ENCODE data around the gene THOP1.

THOP1 gene

GRCh38 chr19:2762783-2763496 is 22.4 kb upstream of the THOP1 start:
- DNase-seq: no peak

- DNase-seq: no peak
Observed at GRCh38 chr19:2763687-2764086, 21.6 kb upstream of the THOP1 start.

DNA sequence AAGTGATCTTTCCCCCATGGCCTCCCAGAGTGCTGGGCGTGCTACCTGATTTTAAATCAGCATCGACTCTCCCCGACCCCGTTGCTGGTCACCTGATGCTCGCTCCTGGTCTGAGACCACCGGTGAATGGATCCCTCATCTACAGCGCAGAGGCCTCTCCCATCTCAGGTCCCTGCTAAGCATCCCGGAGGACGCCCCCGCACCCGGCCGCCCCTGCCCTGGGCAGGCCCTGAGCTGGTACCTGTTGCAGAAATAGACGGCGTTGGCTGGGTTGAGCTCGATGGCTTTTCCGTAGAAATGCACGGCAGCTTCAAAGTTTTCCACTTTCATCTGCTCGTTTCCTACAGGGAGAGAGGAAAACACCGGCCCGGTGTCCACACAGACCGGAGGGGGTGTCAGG is 20.4 kb upstream of the THOP1 start:
- DNase-seq: no peak

DNA sequence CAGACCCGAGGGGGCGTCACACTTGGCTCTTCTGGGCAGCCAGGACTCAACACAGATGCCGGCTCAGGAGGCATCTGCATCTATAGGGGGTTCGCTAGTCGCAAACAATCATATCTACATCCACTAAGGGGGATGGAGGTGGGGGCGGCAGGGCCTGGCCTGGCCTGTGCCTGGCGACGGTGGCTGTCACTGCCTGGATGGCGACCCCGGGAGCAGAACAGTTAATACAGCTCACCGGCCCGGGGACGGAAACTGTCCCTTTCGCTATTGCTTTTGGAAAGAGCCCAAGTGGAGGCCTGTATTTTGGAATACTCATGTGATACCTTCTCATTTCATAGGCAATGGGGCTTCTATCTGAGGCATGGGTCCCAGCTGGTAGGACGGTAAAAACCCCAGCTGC is 19.9 kb upstream of the THOP1 start:
- DNase-seq: no peak

- no peak for DNase-seq
Observed at GRCh38 chr19:2766594-2767372, 18.5 kb upstream of the THOP1 start.

DNA sequence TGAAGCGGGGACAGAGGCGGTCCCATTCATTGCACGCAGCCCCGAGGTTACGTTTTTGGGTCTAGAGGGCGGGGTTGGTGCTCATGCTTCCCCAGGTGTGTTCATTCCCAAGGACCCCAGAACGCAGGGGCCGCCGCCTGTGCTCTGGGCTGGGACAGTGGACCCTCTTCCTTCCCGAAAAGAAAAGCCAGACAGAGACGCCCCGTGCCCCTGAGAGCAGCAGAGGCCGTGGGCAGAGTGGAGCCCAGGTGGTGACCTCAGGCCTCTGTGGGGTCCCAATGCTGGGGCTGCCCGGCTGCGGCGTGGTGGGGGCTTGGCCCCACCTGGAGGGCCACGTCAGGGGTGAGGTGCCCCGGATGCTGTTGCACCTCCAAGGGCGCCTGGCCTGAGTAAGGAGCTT is 17.6 kb upstream of the THOP1 start:
- DNase-seq: no peak

GRCh38 chr19:2768365-2769132 is 16.8 kb upstream of the THOP1 start:
- DNase-seq: no peak

DNA sequence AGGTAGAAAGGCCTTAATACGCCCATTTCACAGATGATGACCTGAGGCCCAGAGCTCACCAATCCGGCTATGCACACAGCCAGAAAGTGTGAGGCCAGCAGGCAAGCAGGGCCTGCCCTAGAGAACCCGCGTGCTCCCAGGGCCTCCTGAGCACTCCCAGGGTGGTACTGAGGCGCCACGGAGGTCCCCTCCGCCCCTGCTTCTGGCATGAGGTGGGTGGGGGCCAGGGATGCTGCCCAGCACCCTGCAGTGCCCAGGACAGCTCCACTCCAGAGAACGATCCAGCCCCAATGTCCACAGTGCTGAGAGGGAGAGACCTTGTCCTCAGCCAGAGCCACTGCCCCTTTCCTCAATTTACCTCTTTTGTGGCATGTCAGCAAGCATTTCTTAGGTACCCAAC is 16.1 kb upstream of the THOP1 start:
- no peak for DNase-seq

DNA sequence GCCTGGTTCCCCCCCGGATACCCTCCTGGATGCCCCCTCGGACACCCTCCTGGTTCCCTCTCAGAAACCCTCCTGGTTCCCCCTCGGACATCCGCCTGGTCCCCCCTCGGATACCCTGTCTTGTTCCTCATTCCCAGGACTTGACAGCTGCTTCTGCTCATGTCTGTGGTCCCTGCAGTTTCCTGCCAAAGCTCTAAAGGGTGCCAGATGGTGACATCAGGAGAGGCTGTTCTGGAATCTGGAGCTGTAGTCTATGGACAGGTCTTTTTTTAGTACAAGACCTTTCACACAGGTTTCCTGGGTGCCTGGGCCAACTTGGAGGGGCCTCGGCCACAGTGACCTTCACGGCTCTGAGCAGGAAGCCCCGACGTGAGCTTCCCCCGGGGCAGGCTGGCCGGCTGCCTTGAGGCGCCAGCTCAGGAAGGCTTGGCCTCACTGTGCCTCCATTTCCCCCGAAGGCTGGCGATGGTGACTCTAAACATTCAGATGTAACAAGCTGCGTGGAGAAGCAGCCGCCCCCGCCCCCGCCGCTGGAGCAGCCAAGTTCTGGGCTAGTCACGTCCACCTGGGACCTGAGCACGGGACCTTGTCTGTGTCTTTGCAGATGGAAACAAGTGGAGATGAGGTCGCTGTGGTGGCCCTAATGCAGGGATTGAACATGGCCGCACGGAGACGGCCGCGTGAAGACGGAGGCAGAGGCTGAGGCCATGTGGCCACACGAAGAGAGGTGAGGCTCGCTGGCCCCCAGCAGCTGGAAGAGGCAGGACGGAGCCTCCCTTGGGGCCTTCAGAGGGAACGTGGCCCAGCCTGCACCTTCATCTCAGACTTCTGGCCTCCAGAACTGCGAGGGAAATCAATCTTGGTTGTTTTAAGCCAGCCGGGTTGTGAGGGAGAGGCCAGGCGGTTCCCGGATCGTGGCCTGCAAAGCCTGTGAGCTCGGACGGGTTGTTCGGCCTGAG is 15.0 kb upstream of the THOP1 start:
- DNase-seq: no peak

- no peak for DNase-seq
Observed at GRCh38 chr19:2771786-2772674, 13.3 kb upstream of the THOP1 start.

DNA sequence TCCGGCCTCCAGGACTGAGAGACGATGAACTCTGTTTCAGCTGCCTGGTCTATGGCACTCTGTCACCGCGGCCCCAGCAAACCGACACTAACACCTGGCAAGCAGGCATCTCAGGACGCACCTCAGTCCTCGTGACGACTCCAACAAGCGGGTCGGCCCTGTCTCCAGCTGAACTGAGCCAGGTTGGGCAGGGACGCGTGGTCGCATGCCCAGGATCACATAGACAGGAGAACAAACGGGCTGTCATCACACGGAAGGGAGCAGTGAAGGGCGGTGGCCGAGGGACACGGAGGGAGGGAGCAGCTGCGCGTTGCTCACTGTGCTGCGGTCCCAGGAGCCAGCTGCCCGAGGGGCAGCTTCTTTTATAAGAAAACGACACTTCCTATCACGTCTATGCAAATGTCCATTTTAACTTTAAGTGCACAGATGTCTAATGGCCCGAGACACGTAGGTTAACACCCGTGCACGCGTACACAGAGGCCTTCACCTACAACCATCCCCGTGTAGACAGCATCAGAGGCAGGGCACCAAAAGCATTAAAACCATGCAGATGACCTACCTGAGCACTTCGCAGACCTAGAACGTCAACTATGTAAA is 11.1 kb upstream of the THOP1 start:
- DNase-seq: no peak

GRCh38 chr19:2774953-2775555 is 10.2 kb upstream of the THOP1 start:
- DNase-seq: no peak

DNA sequence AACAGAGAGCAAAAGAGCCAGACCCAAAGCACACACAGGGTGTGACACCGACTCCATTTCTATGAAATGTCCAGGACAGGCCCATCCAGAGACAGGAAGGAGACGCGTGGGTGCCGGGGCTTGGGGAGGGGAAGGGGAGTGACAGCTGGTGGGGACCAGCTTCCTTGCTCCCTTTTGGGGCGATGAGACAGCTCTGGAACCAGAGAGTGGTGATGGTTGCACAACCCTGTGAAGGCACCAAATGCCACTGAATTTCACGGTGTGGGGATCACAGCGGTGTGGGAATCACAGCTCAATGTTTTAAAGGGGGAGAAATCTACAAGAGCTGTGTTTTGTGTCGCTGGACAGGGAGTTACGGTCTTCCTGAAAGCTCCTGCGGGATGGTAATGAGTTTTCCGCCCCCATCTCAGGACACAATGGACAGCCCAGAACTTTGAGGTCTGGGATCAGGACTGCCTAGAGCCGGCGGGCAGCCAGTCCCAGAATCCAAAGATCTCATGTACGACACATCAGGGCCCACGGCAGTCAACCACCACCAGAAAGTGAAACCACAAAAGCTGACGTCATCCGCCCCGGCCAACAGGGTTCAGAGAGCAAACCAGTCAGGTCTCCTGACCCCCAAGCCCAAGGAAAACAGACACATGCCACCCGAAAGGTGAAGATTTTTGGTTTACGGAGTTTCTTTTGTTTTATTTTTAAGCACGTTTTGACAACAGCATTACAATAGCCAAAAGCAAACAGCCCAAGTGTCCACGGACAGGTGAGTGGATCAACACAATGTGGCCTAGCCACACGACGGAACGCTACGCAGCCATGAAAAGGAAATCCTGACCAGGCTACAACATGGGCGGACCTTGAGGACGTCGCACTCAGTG is 9.5 kb upstream of the THOP1 start:
- no peak for DNase-seq

- no peak for DNase-seq
Observed at GRCh38 chr19:2777952-2778683, 7.2 kb upstream of the THOP1 start.

- no peak for DNase-seq
Observed at GRCh38 chr19:2779121-2779740, 6.1 kb upstream of the THOP1 start.

DNA sequence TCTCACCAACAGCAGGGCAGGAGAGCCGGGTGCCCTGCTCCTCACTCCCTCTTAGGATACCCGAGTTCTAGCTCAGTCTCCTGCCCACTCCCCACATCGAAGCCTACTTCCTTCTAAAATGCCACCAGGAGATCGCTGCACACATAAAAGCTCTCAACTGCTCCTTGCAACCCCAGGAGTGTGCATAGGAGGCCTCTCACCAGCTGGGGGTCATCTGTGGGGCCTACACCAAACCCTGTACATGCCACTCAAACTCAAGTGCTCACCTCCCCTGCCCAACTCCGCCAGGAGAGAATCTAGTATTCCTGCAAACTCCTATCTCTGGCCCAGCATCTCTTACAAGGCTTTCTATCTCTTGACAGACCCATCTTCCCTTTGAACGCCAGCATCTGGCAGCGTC is 5.0 kb upstream of the THOP1 start:
- DNase-seq: no peak

DNA sequence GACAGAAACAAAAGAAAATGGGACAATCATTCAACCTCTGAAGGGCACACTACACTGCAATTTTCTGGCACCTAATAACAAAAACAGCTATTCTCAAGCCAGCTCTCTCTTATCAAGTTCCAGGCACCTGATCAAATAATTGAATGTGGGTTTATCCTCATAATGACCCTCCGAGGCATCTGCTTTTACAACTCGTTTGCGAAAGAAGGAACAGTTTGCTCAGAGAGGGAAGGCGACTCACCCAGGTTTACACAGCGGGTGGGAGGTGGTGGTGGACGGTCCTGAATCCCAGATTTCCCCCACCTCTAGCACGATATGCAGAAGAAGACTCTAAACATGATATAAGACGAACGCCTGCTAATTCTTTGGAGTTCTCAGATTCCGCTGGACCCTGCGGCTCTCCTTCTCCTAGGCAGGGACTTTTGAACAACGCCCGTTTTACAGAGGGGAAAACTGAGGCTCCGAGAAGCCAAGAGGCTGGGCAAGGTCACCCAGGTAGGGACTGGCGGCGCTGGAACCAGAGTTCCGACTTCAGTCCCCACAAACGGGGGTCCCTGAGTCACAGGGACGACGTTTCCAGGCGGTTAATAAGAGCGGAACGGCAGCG is 2.9 kb upstream of the THOP1 start:
- no peak for DNase-seq

Measured in NCI-H1048 (cell line).